Activated CD4-positive, CD25-positive, alpha-beta regulatory T cell (primary cell): Measurements from ENCODE around the gene SRRM3.
"Not testable (repeated sequence)": the region's sequence is repeated elsewhere in the genome, so short reads cannot be mapped to it uniquely, and the experiment has no call there.

Experiments
- DNase-seq, 4 experiments: peaks; one replicate each; lab custom pipeline; 2025; lab: John Stamatoyannopoulos, UW

Gene SRRM3

DNA sequence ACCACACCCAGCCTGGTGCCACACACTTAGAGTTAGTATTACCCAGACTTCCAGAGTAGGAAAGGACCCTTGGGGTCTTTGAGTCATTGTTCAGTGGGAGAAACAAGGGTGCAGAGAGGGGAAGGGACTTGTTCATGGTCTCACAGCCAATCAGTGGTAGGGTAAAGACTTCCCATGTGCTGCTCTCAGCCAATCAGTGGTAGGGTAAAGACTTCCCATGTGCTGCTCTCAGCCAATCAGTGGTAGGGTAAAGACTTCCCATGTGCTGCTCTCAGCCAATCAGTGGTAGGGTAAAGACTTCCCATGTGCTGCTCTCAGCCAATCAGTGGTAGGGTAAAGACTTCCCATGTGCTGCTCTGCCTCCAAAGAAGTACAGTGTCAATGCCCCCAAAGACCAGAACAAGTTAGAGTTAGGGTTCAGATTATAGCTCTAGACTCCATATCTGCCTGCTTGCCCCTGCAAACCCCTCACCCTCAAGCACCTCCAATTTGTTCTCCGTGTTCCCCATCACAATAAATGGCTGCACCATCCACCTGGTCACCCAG is 25.3 kb downstream of the SRRM3 start:
- not testable (repeated sequence) for DNase-seq

DNA sequence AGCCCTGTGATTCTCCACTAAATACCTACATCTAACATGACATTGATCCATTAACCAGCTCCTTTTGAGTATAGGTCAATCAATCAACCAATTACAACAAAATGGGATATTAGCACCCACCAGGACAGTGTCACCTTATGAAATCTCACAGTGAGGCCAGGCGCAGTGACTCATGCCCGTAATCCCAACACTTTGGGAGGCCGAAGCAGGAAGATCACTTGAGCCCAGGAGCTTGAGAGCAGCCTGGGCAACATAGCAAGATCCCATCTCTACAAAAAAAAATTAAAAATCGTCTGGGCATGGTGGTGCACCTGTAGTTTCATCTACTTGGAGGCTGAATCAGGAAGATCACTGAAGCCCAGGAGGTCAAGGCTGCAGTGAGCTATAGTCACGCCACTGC is 28.5 kb downstream of the SRRM3 start:
- DNase-seq, result no peak

- no peak for DNase-seq
Measured at GRCh38 chr7:76231071-76231470, 29.4 kb downstream of the SRRM3 start.

DNA sequence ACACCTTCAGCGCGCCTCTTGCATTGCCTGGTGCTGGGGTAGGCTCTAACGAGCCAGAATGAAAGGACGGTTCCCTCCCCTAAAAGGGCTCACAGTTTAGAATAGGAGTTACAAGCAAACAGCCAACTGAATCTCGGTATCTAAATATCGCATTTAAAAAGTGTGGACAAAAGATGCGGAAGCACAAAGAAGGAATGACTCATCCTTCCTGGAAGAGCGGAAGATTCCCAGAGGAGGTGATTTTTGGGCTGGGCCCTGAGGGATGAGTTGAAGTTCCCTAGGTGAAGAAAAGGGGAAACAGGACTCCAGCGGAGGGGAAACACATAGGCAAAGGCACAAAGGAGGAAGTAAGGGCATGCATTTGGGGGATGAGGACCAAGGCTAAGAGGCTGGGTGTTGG is 29.9 kb downstream of the SRRM3 start:
- DNase-seq, result no peak

GRCh38 chr7:76232698-76233097 is 31.0 kb downstream of the SRRM3 start:
- DNase-seq, result no peak

- DNase-seq, result no peak
Measured at GRCh38 chr7:76233538-76234281, 32.0 kb downstream of the SRRM3 start.

- no peak for DNase-seq
Measured at GRCh38 chr7:76234282-76234584, 32.5 kb downstream of the SRRM3 start.

GRCh38 chr7:76234931-76235441 is 33.3 kb downstream of the SRRM3 start:
- peak; percentile 9 to 58 (median 38) for DNase-seq

- DNase-seq, result no peak
Measured at GRCh38 chr7:76236224-76236623, 34.5 kb downstream of the SRRM3 start.

DNA sequence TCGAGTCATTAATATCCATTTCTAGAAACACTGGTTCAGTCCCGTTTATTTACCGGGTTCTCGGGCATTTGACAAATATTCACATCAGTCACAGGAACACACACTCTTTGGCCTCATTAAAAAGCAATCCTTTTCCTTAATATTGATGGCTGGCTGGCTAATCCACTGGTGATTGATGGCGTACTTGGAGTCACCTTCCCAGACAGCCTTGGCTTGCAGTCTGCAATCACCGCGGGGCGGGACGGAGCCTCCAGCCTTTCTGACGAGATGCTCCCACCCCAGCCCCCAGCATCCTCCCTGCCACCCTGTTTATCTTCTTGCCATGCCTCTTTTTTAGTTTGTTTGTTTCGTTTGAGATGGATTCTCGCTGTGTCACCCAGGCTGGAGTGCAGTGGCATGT is 36.6 kb downstream of the SRRM3 start:
- DNase-seq, result no peak

DNA sequence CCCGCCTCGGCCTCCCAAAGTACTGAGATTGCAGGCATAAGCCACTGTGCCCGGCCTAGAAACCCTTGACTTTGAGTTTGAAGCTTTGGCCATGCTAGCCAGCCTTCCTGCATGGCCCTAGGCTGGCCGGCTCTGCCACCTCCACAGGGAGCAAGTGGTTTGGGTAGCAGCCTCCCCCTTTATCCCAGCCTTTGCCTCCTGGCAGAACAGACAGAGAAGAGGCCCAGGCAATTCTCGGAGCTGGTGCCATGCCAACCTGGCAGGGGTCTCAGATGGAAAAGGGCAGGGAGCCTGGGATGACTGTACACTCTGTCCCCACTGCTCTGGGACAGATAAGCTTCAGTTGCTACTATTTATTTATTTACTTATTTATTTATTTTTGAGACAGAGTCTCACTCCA is 39.4 kb downstream of the SRRM3 start:
- DNase-seq, result no peak

- not testable (repeated sequence) for DNase-seq
Measured at GRCh38 chr7:76242517-76243063, 40.9 kb downstream of the SRRM3 start.

- DNase-seq, result no peak
Measured at GRCh38 chr7:76244781-76245391, 43.2 kb downstream of the SRRM3 start.

- DNase-seq, result no peak
Measured at GRCh38 chr7:76246804-76247389, 45.2 kb downstream of the SRRM3 start.

DNA sequence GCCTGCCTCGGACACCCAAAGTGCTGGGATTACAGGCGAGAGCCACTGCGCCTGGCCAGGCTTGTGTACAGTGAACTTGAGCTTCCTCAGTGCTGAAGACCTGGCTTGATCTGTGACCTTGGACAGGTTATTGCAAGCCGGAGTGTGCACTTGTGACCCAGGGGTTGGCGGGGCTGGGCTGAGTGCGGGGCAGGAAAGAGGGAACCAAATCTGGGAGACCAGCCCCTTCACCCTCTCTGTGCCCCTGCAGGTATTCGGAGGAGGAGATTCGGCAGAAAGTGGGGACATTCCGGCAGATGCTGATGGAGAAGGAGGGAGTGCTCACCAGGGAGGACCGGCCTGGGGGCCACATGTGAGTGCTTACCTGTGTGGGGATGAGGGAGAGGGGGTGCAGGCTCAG is 46.2 kb downstream of the SRRM3 start:
- no peak for DNase-seq

GRCh38 chr7:76252021-76252420 is 50.3 kb downstream of the SRRM3 start:
- DNase-seq, result no peak

- DNase-seq, result no peak
Measured at GRCh38 chr7:76254781-76255180, 53.1 kb downstream of the SRRM3 start.

- DNase-seq, result no peak
Measured at GRCh38 chr7:76257973-76258372, 56.3 kb downstream of the SRRM3 start.

DNA sequence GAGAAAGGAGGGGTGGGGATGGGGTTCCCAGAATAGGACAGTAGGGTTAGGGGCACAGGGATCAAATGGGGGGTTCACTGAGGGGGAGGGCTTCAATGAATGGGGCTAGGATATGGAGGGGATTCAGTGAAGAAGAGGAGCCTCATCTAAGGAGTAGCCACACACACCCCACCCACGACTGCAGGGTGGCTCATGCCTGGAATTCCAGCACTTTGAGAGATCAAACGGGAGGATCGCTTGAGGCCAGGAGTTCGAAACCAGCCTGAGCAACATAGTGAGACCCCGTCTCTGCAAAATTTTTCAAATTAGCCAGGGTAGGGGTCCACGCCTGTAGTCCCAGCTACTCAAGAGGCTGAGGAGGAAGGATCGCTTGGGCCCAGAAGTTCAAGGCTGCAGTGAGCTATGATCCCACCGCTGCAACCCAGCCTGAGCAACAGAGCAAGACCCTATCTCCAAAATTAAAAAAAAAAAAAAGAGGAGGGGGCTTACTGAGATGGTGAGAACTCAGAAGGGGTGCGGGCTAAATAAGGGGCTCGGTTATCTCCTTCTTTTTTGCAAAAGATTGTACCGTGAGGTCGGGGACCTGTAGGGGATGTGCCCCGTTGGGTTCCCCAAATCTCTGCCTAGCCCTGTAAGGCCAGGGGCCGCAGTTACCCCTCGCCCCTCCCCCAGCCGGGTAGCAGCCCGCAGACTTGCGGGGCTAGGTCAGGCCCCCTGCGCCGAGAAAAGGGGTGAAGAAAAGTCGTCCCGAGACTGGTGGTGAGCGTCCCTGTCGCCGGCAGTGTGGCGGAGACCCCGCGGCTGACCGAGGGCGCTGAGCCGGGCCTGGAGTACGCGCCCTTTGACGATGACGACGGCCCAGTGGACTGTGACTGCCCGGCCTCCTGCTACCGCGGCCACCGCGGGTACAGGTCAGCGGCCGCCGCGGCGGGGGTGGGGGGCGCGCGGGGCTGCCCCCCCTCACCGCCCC is 57.7 kb downstream of the SRRM3 start:
- no peak for DNase-seq

GRCh38 chr7:76260171-76260703 is 58.5 kb downstream of the SRRM3 start:
- DNase-seq, result peak in 2 of 4 experiments; percentile 11 to 15

GRCh38 chr7:76261329-76261728 is 59.6 kb downstream of the SRRM3 start:
- DNase-seq, result no peak
